GM18526 (cell line): ENCODE results near the gene FAM3B.

ENCODE experiments used
- POLR2A ChIP-seq: IDR thresholded peaks from 3 replicates; pipeline ENCODE4 v1.6.1; 2011; ENCODE audit not compliant: insufficient read length; ENCODE audit errors: extremely low read depth

FAM3B gene

DNA sequence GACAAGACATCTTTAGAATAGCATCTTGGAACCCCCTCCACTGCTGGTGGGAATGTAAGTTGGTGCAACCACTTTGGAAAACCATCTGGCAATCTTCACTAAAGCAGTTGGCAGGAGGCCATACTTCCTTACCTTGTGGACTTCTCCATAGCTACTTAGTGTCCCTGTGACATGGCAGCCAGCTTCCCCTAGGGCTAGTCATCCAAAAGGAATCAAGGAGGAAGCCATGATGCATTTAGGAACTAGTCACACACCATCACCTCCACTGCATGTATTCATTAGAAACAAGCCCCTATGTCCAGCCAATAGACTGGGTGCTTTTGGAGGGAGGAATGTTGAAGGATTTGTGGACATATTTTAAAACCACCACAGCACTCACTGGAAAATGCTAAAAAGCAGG lies 65.1 kb downstream of the FAM3B start:
- TF ChIP-seq POLR2A: no peak

DNA sequence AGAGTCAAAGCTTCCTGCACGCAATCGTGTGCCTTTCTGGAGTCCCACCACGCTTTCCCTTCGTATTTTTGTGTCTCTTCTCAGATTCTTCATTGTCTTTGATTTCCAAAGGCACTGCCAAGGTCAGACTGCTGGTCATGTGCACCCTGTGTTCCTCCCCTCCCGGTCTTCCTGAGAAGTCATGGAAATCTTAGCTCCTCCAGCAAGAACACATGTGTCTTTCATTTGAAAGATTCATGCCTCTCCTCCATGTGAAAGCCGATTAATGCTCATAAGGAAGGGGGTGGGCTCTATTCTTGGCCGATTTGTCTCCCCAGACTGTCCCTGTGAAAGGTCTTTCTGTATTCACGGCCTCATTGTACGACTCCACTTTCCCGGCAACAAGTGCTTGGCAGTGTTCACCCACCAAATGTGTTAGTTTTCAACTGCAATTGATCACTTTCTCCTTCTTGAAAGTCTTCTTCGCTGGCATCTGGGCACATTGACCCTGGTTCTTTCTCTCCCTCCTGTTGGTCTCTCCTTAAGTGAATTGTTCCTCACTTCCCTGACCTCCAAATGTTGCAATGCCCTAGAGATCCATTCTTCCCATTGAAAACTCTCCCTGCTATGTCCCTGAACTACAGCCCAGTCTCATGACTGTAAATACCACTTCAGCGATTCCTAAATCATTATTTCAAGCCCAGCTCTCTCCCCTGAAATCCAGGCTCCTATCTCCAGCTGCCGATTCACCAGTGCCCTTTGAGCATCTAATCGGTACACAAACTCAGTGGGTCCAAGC lies 70.6 kb downstream of the FAM3B start:
- no peak for TF ChIP-seq POLR2A

DNA sequence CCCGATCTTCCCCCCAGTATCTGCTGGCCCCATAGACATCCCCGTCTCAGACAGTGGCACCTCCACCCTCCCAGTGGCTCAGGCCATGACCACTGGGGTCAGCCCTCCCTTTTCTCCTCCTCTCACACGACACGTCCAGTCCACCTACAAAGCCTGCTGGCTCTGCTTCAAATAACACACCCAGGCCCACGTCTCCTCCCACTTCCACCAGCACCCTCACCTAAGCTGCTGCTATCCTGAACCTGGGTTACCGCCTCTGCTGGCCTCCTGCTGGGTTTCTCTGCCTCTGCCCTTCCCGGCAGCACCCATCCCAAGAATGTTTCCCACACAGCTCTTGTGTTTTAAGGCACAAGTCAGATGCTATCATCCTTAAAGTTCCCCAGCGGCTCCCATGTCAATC lies 71.2 kb downstream of the FAM3B start:
- no peak for TF ChIP-seq POLR2A

DNA sequence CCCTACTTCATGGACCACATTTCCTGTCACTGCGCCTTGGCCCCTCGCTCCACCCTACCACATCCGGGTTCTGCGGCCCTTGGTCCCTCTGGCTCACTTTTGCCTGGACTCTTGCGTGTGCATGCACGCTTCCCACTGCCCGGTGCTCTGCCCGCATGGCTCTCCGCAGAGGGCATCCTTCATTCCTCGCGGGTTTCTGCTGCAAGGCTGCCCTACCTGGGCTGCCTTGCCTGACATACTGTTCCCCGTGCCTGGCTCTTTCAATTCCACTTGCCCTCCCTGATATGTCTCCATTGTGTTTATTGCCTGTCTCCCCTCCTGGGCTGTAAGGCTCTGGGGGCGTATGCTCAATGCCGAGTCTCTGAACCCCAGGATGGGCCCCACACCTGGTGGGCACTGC lies 71.7 kb downstream of the FAM3B start:
- TF ChIP-seq POLR2A: no peak

DNA sequence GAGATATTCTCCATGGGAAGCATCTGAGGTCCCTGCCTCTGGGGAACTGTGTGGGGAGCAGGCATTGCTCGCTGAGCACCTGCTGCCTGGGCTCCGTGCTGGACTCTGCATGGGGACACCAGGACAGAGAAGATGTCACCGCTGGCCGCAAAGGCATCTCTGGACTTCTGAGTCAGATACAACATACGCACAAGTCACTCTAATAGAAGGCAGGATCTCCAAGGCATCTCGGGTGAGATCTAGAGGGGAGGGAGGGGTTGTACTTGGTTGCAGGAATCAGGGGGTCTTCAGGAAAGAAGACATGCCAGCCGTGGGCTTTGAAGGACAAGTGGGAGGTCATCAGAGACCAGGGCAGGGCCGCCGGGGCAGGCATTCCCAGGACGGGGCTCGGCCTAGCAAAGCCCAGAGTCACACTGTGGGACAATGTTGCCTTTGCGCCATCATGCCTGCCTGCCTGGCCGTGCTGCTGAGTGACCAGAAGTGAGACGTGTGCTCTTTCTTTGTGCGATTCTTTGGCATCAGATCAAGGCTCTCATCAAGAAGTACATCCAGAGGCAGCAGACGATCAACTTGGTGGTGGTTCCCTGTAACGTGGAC lies 73.5 kb downstream of the FAM3B start:
- no peak for TF ChIP-seq POLR2A

- TF ChIP-seq POLR2A: no peak
Measured at GRCh38 chr21:41393876-41394465, 77.4 kb downstream of the FAM3B start.

GRCh38 chr21:41396558-41397075 lies 80.0 kb downstream of the FAM3B start:
- no peak for TF ChIP-seq POLR2A

GRCh38 chr21:41397471-41397891 lies 80.9 kb downstream of the FAM3B start:
- TF ChIP-seq POLR2A: no peak

DNA sequence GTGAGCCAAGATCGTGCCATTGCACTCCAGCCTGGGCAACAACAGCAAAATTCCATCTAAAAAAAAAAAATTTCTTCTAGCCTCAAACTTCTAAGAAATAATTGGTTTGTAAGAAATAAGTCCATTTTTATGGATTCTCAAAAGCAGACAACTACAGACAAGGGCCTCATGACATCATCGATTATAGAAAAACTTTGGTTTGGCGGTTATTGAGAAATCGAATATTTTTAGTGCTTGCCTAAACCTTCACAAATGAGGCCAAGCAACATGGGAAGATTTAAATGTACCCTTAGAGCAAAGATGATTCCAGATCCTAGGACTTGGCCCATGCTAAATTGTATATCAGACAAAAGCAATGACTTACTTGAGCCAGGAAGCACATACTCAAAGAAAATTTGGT lies 81.7 kb downstream of the FAM3B start:
- TF ChIP-seq POLR2A: no peak

- TF ChIP-seq POLR2A: no peak
Measured at GRCh38 chr21:41398831-41399230, 82.2 kb downstream of the FAM3B start.

DNA sequence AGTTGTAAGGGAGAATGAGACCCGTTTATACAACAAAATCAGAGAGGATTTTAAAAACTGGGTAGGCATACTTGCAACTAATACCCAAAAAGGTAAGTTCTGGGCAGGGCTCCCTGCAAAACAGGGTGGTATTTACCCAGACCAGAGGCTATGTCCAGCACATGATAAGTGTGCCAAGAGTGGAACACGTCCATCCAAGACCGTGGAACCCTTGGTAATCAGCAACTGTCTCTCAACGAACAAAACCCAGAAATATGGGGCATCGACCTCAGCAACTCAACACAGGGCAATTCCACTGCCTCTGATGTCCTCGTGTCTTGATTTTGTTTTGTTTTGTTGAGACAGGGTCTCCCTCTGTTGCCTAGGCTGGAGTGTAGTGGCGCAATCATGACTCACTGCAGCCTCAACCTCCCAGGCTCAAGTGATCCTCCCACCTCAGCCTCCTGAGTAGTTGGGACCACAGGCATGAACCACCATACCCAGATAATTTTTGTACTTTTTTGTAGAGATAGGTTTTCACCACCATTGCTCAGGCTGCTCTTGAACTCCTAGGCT lies 82.7 kb downstream of the FAM3B start:
- no peak for TF ChIP-seq POLR2A

DNA sequence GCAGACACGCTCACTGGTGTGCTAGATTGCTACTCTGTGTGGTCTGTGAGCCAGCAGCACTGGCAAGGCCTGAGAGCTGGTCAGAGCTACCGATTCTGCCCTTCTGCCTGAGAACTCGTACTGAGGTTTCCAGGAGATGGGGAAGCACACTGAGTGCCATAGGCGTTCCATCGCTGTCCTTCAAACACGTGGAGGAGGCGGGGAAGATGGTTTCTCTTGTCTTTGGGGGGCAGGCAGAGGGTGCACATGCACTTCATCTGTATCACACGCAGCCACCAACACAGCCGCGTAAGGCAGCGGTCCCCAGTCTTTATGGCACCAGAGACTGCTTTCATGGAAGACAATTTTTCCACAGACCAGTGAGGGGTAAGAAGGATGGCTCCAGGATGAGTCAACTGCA lies 85.6 kb downstream of the FAM3B start:
- no peak for TF ChIP-seq POLR2A

DNA sequence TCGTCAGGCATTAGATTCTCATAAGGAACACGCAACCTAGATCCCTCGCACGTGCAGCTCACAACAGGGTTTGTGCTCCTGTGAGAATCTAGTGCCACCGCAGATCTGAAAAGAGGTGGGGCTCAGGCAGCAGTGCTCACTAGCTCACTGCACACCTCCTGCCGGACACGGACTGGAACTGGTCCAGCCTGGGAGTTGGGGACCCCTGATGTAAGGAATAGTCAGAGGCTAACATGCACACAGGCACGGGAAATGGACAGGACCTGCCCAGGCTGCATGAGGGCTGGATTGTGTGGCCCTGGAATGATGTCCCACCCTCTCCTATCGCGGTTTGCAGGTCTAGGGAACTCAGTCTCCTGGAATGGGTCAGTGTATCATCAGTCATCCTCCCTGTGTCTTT lies 86.2 kb downstream of the FAM3B start:
- TF ChIP-seq POLR2A: no peak

DNA sequence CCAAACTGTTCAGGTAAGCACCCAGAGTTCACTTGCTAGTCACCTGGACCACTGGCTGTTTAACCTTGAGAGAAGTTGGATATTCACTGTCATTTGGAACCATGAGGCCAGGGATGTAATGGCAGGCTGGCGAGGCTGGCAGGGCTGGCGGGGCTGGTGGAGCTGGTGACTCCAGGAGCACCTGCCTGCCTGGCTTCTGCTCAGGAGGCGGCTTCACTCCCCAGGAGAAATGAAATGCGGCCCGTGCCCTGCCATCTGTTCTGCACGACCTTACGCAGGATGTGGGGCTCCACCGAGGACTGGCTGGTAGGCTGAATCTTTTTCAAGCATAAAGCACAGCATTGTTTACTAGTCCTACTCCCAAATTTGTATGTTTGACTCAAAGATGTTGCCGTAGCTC lies 86.7 kb downstream of the FAM3B start:
- no peak for TF ChIP-seq POLR2A

DNA sequence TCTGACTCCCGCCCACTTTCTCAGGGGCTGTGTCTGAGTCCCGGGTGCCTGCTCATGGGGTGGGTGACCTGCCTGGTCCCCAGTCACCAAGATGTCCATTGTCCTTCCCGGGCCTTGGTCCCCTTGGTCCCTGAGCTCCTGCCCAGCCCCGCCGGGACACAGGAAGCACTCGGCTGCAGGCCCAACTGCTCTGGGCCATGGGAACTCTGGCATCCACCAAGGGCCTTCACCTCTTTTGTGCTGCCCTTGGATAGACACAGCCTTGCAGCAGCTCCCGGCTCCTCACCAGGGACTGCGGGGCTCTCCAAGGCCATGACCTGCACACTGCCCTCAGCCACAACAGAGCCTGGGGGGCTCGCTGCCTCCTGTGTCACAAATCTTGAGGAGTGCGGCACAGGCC lies 87.4 kb downstream of the FAM3B start:
- TF ChIP-seq POLR2A: no peak

GRCh38 chr21:41405321-41405720 lies 88.7 kb downstream of the FAM3B start:
- TF ChIP-seq POLR2A: no peak

GRCh38 chr21:41406340-41406739 lies 89.7 kb downstream of the FAM3B start:
- no peak for TF ChIP-seq POLR2A
